WTC11 (cell line): ENCODE results near the gene GLI1. TPM values are rescaled to one million over a fixed set of nuclear protein-coding genes. Genes with fewer than 3 reads are reported as not detected.

Source experiments
- ATAC-seq: fragments of 200-7000 bp; cut with Tn5 transposase; 2 replicates; pipeline ENCODE4 v1.10.0; 2021; ENCODE audit warnings: mild to moderate bottlenecking, moderate library complexity
- CTCF ChIA-PET: fragments of 300-600 bp; sonication (Branson Sonifier 250); formaldehyde crosslinking; loops from one replicate; lab custom pipeline; 2021; ENCODE audit warnings: antibody characterized with exemption; lab: Charles Lee
- POLR2A ChIA-PET: fragments of 350-600 bp; sonication (Branson Sonifier 250); formaldehyde crosslinking; loops from one replicate; lab custom pipeline; 2021; ENCODE audit warnings: antibody characterized with exemption; lab: Charles Lee
- DNase-seq: peaks from one replicate; pipeline ENCODE4 v3.0.0; 2021; ENCODE audit warnings: low spot score
- H3K27ac Mint-ChIP-seq: 2 replicates; pipeline ENCODE4 v1.8.0; 2021; ENCODE audit warnings: mixed read lengths
- H3K27me3 Mint-ChIP-seq: 2 replicates; pipeline ENCODE4 v1.8.0; 2021; ENCODE audit warnings: low read depth, mild to moderate bottlenecking, moderate library complexity, mixed read lengths
- H3K36me3 Mint-ChIP-seq: 2 replicates; pipeline ENCODE4 v1.8.0; 2021; ENCODE audit warnings: mixed read lengths
- H3K4me1 Mint-ChIP-seq: 2 replicates; pipeline ENCODE4 v1.8.0; 2022; ENCODE audit warnings: mixed read lengths
- H3K4me3 Mint-ChIP-seq: 2 replicates; pipeline ENCODE4 v1.8.0; 2021; ENCODE audit warnings: mild to moderate bottlenecking, moderate library complexity, mixed read lengths
- H3K9me3 Mint-ChIP-seq: 2 replicates; pipeline ENCODE4 v1.8.0; 2021; ENCODE audit warnings: mixed read lengths
- AR ChIP-seq: fragments of 250-450 bp; sonication (Bioruptor Pico); IDR thresholded peaks from 2 replicates; pipeline ENCODE4 v1.9.0; 2021; ENCODE audit warnings: mild to moderate bottlenecking
- CREM ChIP-seq: sonication (generic); formaldehyde crosslinking; IDR thresholded peaks from 2 replicates; pipeline ENCODE4 v1.8.1; 2022; ENCODE audit warnings: mild to moderate bottlenecking, missing genetic modification reagents, moderate library complexity
- E2F4 ChIP-seq: sonication (generic); formaldehyde crosslinking; IDR thresholded peaks from 2 replicates; pipeline ENCODE4 v1.8.1; 2022; ENCODE audit warnings: low read depth, mild to moderate bottlenecking, moderate library complexity, missing genetic modification reagents, borderline replicate concordance
- MYBL2 ChIP-seq: sonication (generic); formaldehyde crosslinking; IDR thresholded peaks from 2 replicates; pipeline ENCODE4 v1.8.1; 2023; ENCODE audit warnings: mild to moderate bottlenecking, moderate library complexity, missing genetic modification reagents
- PREB ChIP-seq: sonication (generic); formaldehyde crosslinking; IDR thresholded peaks from 2 replicates; pipeline ENCODE4 v1.8.1; 2022; ENCODE audit warnings: mild to moderate bottlenecking, missing genetic modification reagents, moderate library complexity, borderline replicate concordance
- SMAD4 ChIP-seq: sonication (generic); formaldehyde crosslinking; IDR thresholded peaks from 2 replicates; pipeline ENCODE4 v1.8.0; 2022; ENCODE audit warnings: mild to moderate bottlenecking, missing genetic modification reagents
- SP1 ChIP-seq: sonication (generic); formaldehyde crosslinking; conservative IDR thresholded peaks from 2 replicates; pipeline ENCODE4 v1.8.1; 2022; ENCODE audit warnings: missing genetic modification reagents
- TP53 ChIP-seq: sonication (generic); formaldehyde crosslinking; IDR thresholded peaks from 2 replicates; pipeline ENCODE4 v1.8.1; 2023; ENCODE audit warnings: mild to moderate bottlenecking, missing genetic modification reagents
- ZMAT4 ChIP-seq: fragments of 250-450 bp; sonication (Bioruptor Pico); IDR thresholded peaks from 2 replicates; pipeline ENCODE4 v1.9.0; 2021; ENCODE audit warnings: mild to moderate bottlenecking
- ZNF263 ChIP-seq: sonication (generic); formaldehyde crosslinking; IDR thresholded peaks from 2 replicates; pipeline ENCODE4 v1.8.1; 2022; ENCODE audit warnings: low read depth, mild to moderate bottlenecking, moderate library complexity, missing genetic modification reagents
- ZNF416 ChIP-seq: fragments of 250-450 bp; sonication (Bioruptor Pico); IDR thresholded peaks from 2 replicates; pipeline ENCODE4 v1.9.0; 2021; ENCODE audit warnings: mild to moderate bottlenecking, inconsistent platforms
- total RNA-seq: library from RNA; stranded (reverse); gene quantifications from 3 replicates; pipeline ENCODE4 v1.2.3, GENCODE V29; 2021
- TF ChIP-seq, protein P1 (sequence below): fragments of 200-600 bp; IDR thresholded peaks from 2 replicates; pipeline ENCODE4 v1.8.0; 2022; ENCODE audit warnings: antibody characterized with exemption
- TF ChIP-seq, protein P2 (sequence below): sonication (generic); formaldehyde crosslinking; IDR thresholded peaks from 2 replicates; pipeline ENCODE4 v1.8.1; 2023; ENCODE audit warnings: mild to moderate bottlenecking, missing genetic modification reagents

The GLI1 gene
- total RNA-seq, 1 experiment from 2014 or later: 16.2 TPM

- CTCF ChIA-PET: interaction anchor here (1.3 to 5.0 kb wide), 3 partner anchors 12 to 25 kb away, joined by 3 to 88 read pairs (median 12); partner anchors contain the start of gene GLI1
- Mint-ChIP-seq H3K36me3 (no peaks in the 10 kb centered on the region), H3K27ac (no peak overlapping the region), H3K27me3 (peaks cover 83% of the 10 kb centered on the region), H3K9me3 (no peaks in the 10 kb centered on the region), H3K4me1 (peaks cover 41% of the 10 kb centered on the region), H3K4me3 (no peak overlapping the region)
- DNase-seq: no peak
- TF ChIP-seq, protein P1, sequence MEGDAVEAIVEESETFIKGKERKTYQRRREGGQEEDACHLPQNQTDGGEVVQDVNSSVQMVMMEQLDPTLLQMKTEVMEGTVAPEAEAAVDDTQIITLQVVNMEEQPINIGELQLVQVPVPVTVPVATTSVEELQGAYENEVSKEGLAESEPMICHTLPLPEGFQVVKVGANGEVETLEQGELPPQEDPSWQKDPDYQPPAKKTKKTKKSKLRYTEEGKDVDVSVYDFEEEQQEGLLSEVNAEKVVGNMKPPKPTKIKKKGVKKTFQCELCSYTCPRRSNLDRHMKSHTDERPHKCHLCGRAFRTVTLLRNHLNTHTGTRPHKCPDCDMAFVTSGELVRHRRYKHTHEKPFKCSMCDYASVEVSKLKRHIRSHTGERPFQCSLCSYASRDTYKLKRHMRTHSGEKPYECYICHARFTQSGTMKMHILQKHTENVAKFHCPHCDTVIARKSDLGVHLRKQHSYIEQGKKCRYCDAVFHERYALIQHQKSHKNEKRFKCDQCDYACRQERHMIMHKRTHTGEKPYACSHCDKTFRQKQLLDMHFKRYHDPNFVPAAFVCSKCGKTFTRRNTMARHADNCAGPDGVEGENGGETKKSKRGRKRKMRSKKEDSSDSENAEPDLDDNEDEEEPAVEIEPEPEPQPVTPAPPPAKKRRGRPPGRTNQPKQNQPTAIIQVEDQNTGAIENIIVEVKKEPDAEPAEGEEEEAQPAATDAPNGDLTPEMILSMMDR: no peak
- TF ChIP-seq TP53 (CRISPR knock-in tag) (no peak), ZNF263 (no peak), E2F4 (CRISPR knock-in tag) (no peak), AR (CRISPR knock-in tag) (no peak), SMAD4 (CRISPR knock-in tag) (no peak), PREB (CRISPR knock-in tag) (no peak), ZMAT4 (CRISPR knock-in tag) (no peak), CREM (CRISPR knock-in tag) (no peak), ZNF416 (CRISPR knock-in tag) (no peak)
- TF ChIP-seq, protein P2, sequence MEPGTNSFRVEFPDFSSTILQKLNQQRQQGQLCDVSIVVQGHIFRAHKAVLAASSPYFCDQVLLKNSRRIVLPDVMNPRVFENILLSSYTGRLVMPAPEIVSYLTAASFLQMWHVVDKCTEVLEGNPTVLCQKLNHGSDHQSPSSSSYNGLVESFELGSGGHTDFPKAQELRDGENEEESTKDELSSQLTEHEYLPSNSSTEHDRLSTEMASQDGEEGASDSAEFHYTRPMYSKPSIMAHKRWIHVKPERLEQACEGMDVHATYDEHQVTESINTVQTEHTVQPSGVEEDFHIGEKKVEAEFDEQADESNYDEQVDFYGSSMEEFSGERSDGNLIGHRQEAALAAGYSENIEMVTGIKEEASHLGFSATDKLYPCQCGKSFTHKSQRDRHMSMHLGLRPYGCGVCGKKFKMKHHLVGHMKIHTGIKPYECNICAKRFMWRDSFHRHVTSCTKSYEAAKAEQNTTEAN (CRISPR knock-in tag): no peak
- POLR2A ChIA-PET: interaction anchor here (0.9 kb wide), 1 partner anchor 19 kb away, joined by 3 read pairs; the partner anchor contains the start of gene GLI1
- ATAC-seq: peak; percentile 20
Measured at GRCh38 chr12:57477710-57478681, 18.4 kb downstream of the GLI1 start.

- no peak for ATAC-seq
- H3K27me3 Mint-ChIP-seq: peaks cover 72% of the 10 kb centered on the region
- H3K4me1 Mint-ChIP-seq: peaks cover 48% of the 10 kb centered on the region
- ChIA-PET POLR2A (no interaction called here), CTCF (no interaction called here)
- H3K27ac Mint-ChIP-seq: no peak overlapping the region
- H3K9me3 Mint-ChIP-seq: no peaks in the 10 kb centered on the region
- DNase-seq: no peak
- no peak overlapping the region for H3K4me3 Mint-ChIP-seq
- TF ChIP-seq SP1 (CRISPR knock-in tag): no peak
- TF ChIP-seq SMAD4 (CRISPR knock-in tag): no peak
- TF ChIP-seq MYBL2 (CRISPR knock-in tag): no peak
- H3K36me3 Mint-ChIP-seq: no peaks in the 10 kb centered on the region
Measured at GRCh38 chr12:57479043-57479375, 19.4 kb downstream of the GLI1 start.
